ENCODE measurements around the gene ZEB1. TPM values are rescaled to one million over a fixed set of nuclear protein-coding genes. Genes with fewer than 3 reads are reported as not detected.

ZEB1 gene
- 10 to 100 TPM; 22.4 to 61.1 (median 40.1) TPM for total RNA-seq

DNA sequence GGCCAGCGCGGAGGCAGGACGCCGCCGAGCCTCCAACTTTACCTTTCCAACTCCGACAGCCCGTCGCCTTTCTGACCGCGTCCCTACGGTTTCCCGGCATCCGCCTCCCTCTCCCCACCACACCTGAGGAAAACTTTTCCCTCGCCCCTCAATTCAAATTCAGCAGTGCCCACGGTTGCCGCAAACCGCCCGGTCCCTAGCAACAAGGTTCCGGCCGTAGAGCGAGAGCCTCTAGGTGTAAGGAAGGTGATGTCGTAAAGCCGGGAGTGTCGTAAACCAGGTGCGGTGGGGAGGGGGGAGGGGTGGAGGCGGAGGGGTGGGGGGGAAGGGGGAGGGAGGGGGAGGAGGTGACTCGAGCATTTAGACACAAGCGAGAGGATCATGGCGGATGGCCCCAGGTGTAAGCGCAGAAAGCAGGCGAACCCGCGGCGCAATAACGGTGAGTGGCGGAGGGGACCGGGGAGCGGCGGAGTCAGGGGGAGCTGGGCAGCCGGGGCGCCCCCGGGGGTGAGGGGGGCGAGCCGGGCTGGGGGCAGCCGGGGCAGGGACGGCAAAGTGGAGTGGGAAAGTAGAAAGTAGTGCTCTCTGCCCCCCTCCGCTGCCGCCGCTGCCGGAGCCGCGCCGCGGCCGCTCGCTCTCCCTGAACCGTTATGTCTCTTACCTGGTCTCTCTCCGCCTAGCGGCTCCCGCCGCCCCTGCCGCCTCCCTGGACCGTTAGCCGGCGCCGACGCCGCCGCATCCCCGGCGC lies at the start of gene ZEB1:
ZEB1 (plus strand) TSS at position 363 of the 748 bp plus-strand sequence; CDS start at position 382, 19 bp downstream.
- peak; percentile 90 for DNase-seq
- WGBS, 2 donors (ENCODE audit: low coverage in 1 of 2), result 0% methylated on average over 62 of the region's 71 CpGs; no CpG with 5 or more reads in 1 of the 2 donors
- H3K4me1 ChIP-seq, result peaks cover 0 to 34% (median 8%) of the 10 kb centered on the region in 4 donors
- no peaks in the 10 kb centered on the region for H3K9me3 ChIP-seq
- no peaks in the 10 kb centered on the region for H3K36me3 ChIP-seq
- in situ Hi-C loops (cut with MboI; ENCODE audit: low pct_ligation_motif_present in 1 of 4, low pct_unique_long_range_greater_than_20kb in 1 of 4, low sequenced_read_pairs in 3 of 4) (no loop called here), intact Hi-C loops (cut with DNase I; ENCODE audit: low total_unique reads) (loop anchor here (10.0 kb wide), 1 partner anchor 286 kb away; no protein-coding TSS in a partner anchor)
- H3K4me3 ChIP-seq, result peak within 1 kb of the TSS; percentile 59 to 96 (median 82)
- TF ChIP-seq POLR2A (IDR thresholded peaks at IDR 0.05) (peak; percentile 30), POLR2AphosphoS5 (IDR thresholded peaks at IDR 0.05) (peak in 2 of 3 donors; percentile 18 to 57), EP300 (IDR thresholded peaks at IDR 0.05; ENCODE audit: low read depth) (no peak)
- TF ChIP-seq, protein P1, sequence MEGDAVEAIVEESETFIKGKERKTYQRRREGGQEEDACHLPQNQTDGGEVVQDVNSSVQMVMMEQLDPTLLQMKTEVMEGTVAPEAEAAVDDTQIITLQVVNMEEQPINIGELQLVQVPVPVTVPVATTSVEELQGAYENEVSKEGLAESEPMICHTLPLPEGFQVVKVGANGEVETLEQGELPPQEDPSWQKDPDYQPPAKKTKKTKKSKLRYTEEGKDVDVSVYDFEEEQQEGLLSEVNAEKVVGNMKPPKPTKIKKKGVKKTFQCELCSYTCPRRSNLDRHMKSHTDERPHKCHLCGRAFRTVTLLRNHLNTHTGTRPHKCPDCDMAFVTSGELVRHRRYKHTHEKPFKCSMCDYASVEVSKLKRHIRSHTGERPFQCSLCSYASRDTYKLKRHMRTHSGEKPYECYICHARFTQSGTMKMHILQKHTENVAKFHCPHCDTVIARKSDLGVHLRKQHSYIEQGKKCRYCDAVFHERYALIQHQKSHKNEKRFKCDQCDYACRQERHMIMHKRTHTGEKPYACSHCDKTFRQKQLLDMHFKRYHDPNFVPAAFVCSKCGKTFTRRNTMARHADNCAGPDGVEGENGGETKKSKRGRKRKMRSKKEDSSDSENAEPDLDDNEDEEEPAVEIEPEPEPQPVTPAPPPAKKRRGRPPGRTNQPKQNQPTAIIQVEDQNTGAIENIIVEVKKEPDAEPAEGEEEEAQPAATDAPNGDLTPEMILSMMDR (IDR thresholded peaks at IDR 0.05), result peak; percentile 40 to 56 (median 51)
- H3K27ac ChIP-seq, result peak within 1 kb of the TSS; percentile 92 to 97 (median 94)
- peaks cover 41% of the 10 kb centered on the region for H3K27me3 ChIP-seq

DNA sequence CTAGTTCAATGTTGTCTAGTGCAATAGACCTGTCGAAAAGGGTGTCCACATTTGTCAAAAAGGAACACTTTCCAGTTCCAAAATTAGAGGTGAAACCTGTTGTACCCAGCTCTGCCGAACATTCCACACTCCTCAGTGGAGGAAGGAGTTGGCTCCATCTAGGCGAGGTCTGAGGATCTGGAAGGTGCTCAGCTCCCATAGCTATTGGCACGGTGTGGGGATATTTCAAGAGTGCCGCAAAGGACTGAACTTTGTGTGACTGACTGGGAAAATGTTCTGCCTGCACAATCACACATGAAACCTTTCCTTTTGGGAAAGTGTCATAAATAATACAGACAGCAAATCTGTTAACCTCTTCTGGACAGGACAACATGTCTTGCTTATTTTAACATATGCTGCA lies 48.1 kb upstream of the ZEB1 start:
- H3K36me3 ChIP-seq, result no peaks in the 10 kb centered on the region
- TF ChIP-seq EP300 (IDR thresholded peaks at IDR 0.05; ENCODE audit: low read depth) (no peak), POLR2A (IDR thresholded peaks at IDR 0.05) (no peak), POLR2AphosphoS5 (IDR thresholded peaks at IDR 0.05) (no peak)
- TF ChIP-seq, protein P1 (IDR thresholded peaks at IDR 0.05), result no peak
- intact Hi-C loops (cut with DNase I; ENCODE audit: low total_unique reads) (no loop called here), in situ Hi-C loops (cut with MboI; ENCODE audit: low pct_ligation_motif_present in 1 of 4, low pct_unique_long_range_greater_than_20kb in 1 of 4, low sequenced_read_pairs in 3 of 4) (no loop called here)
- no peaks in the 10 kb centered on the region for H3K27me3 ChIP-seq
- WGBS, 2 donors (ENCODE audit: low coverage in 1 of 2), result 93 to 100% methylated on average over 3 to 5 of the region's 5 CpGs
- no peak overlapping the region for H3K4me3 ChIP-seq
- no peaks in the 10 kb centered on the region for H3K9me3 ChIP-seq
- H3K4me1 ChIP-seq, result no peaks in the 10 kb centered on the region
- no peak for DNase-seq
- H3K27ac ChIP-seq, result no peak overlapping the region

GRCh38 chr10:31272841-31273240 lies 46.2 kb upstream of the ZEB1 start:
- H3K9me3 ChIP-seq, result no peaks in the 10 kb centered on the region
- in situ Hi-C loops (cut with MboI; ENCODE audit: low pct_ligation_motif_present in 1 of 4, low pct_unique_long_range_greater_than_20kb in 1 of 4, low sequenced_read_pairs in 3 of 4) (no loop called here), intact Hi-C loops (cut with DNase I; ENCODE audit: low total_unique reads) (no loop called here)
- H3K4me1 ChIP-seq, result no peaks in the 10 kb centered on the region
- TF ChIP-seq, protein P1 (IDR thresholded peaks at IDR 0.05), result no peak
- TF ChIP-seq EP300 (IDR thresholded peaks at IDR 0.05; ENCODE audit: low read depth) (no peak), POLR2AphosphoS5 (IDR thresholded peaks at IDR 0.05) (no peak), POLR2A (IDR thresholded peaks at IDR 0.05) (no peak)
- no peak for DNase-seq
- no peak overlapping the region for H3K27ac ChIP-seq
- no peaks in the 10 kb centered on the region for H3K36me3 ChIP-seq
- no peaks in the 10 kb centered on the region for H3K27me3 ChIP-seq
- 77 to 100% methylated on average over 1 of the region's 1 CpG for WGBS, 2 donors (ENCODE audit: low coverage in 1 of 2)
- H3K4me3 ChIP-seq, result no peak overlapping the region

DNA sequence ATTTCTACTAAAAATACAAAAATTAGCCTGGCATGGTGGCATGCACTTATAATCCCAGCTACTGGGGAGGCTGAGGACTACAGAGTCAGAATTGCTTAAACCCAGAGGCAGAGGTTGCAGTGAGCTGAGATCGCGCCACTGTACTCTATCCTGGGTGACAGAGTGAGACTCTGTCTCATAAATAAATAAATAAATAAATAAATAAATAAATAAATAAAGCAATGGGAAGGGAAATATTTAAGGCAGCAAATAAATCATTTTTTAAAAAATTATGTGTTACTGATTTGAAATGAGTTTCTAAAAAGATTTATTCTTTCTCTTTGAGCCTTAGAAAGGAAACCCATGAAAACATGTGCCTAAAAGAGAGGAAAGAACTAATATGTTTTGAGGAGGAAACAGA lies 45.2 kb upstream of the ZEB1 start:
- Histone ChIP-seq H3K36me3 (no peaks in the 10 kb centered on the region), H3K4me3 (no peak overlapping the region), H3K27me3 (no peaks in the 10 kb centered on the region), H3K27ac (no peak overlapping the region), H3K9me3 (no peaks in the 10 kb centered on the region), H3K4me1 (no peaks in the 10 kb centered on the region)
- intact Hi-C loops (cut with DNase I; ENCODE audit: low total_unique reads), result no loop called here
- in situ Hi-C loops (cut with MboI; ENCODE audit: low pct_ligation_motif_present in 1 of 4, low pct_unique_long_range_greater_than_20kb in 1 of 4, low sequenced_read_pairs in 3 of 4), result no loop called here
- TF ChIP-seq POLR2AphosphoS5 (IDR thresholded peaks at IDR 0.05) (no peak), EP300 (IDR thresholded peaks at IDR 0.05; ENCODE audit: low read depth) (no peak), POLR2A (IDR thresholded peaks at IDR 0.05) (no peak)
- TF ChIP-seq, protein P1 (IDR thresholded peaks at IDR 0.05), result no peak
- WGBS, 2 donors (ENCODE audit: low coverage in 1 of 2), result 97 to 100% methylated on average over 2 of the region's 2 CpGs
- no peak for DNase-seq

Data from transverse colon (tissue), 4 donors.